Endometrial microvascular endothelial cells (primary cell): ENCODE measurements around the gene COX6A2. TPM values are rescaled to one million over a fixed set of nuclear protein-coding genes. Genes with fewer than 3 reads are reported as not detected.
"Not testable (repeated sequence)": the region's sequence is repeated elsewhere in the genome, so short reads cannot be mapped to it uniquely, and the experiment has no call there.

Experiments
- in situ Hi-C: cut with HindIII; loops from 2 replicates; pipeline ENCODE4 v1.10.0; 2017; ENCODE audit warnings: low sequenced_read_pairs, low pct_unique_long_range_greater_than_20kb; ENCODE audit errors: inconsistent ontology term
- total RNA-seq: library from RNA; depleted of rRNA; stranded (reverse); fragments of >200 nt; gene quantifications from one replicate; pipeline ENCODE4 v1.2.3, GENCODE V29; 2015; ENCODE audit errors: inconsistent ontology term

The COX6A2 gene
- total RNA-seq, 1 donor from 2014 or later: not detected

GRCh38 chr16:31441956-31442355 is 13.8 kb upstream of the COX6A2 start:
- in situ Hi-C loops: no loop called here

GRCh38 chr16:31440516-31441184 is 12.5 kb upstream of the COX6A2 start:
- in situ Hi-C loops: no loop called here

GRCh38 chr16:31439519-31439918 is 11.4 kb upstream of the COX6A2 start:
- in situ Hi-C loops: no loop called here

GRCh38 chr16:31439023-31439422 is 10.9 kb upstream of the COX6A2 start:
- in situ Hi-C loops: not testable (repeated sequence)

GRCh38 chr16:31438414-31438813 is 10.3 kb upstream of the COX6A2 start:
- in situ Hi-C loops: no loop called here

- in situ Hi-C loops: no loop called here
These were observed 8.3 kb upstream of the COX6A2 start for GRCh38 chr16:31436221-31437045.

GRCh38 chr16:31435341-31436220 is 7.4 kb upstream of the COX6A2 start:
- in situ Hi-C loops: no loop called here

- in situ Hi-C loops: no loop called here
These were observed 2.4 kb upstream of the COX6A2 start for GRCh38 chr16:31430380-31431052.

GRCh38 chr16:31429796-31430195 is 1.6 kb upstream of the COX6A2 start:
- in situ Hi-C loops: no loop called here

GRCh38 chr16:31429314-31429713 is 1.2 kb upstream of the COX6A2 start:
- in situ Hi-C loops: no loop called here

GRCh38 chr16:31428638-31429247 is 583 bp upstream of the COX6A2 start:
- in situ Hi-C loops: no loop called here

- in situ Hi-C loops: no loop called here
These were observed 500 bp downstream of the COX6A2 start for GRCh38 chr16:31427441-31428278.

GRCh38 chr16:31423801-31424200 is 4.4 kb downstream of the COX6A2 start:
- in situ Hi-C loops: no loop called here

- in situ Hi-C loops: no loop called here
These were observed 4.9 kb downstream of the COX6A2 start for GRCh38 chr16:31423241-31423640.

GRCh38 chr16:31421587-31421986 is 6.6 kb downstream of the COX6A2 start:
- in situ Hi-C loops: no loop called here

- in situ Hi-C loops: no loop called here
These were observed 8.1 kb downstream of the COX6A2 start for GRCh38 chr16:31420037-31420436.

- in situ Hi-C loops: no loop called here
These were observed 10.2 kb downstream of the COX6A2 start for GRCh38 chr16:31417916-31418315.

GRCh38 chr16:31417036-31417435 is 11.1 kb downstream of the COX6A2 start:
- in situ Hi-C loops: not testable (repeated sequence)
